NCI-H187 treated with DMSO at 0.1 percent for 48 hours (cell line): ENCODE measurements around the gene FRMPD2.
A peak's percentile ranks its signal among the peaks of the same experiment; 100 is the strongest.

Experiments
- DNase-seq: peaks from one replicate; lab custom pipeline; 2025; lab: John Stamatoyannopoulos, UW

FRMPD2 gene

GRCh38 chr10:48274636-48275035, at the start of gene FRMPD2:
FRMPD2 (minus strand) TSS chr10:48274696; CDS start chr10:48274567, 129 bp downstream.
- no peak for DNase-seq

GRCh38 chr10:48322017-48322416, 47.5 kb upstream of the FRMPD2 start:
- no peak for DNase-seq

- DNase-seq: no peak
Measured at GRCh38 chr10:48317321-48317990, 43.0 kb upstream of the FRMPD2 start.

GRCh38 chr10:48316236-48316635, 41.7 kb upstream of the FRMPD2 start:
- DNase-seq: no peak

GRCh38 chr10:48314107-48314506, 39.6 kb upstream of the FRMPD2 start:
- no peak for DNase-seq

GRCh38 chr10:48309711-48310226, 35.3 kb upstream of the FRMPD2 start:
- no peak for DNase-seq

- no peak for DNase-seq
Measured at GRCh38 chr10:48307711-48308018, 33.2 kb upstream of the FRMPD2 start.

GRCh38 chr10:48306870-48307710, 32.6 kb upstream of the FRMPD2 start:
- DNase-seq: no peak

- peak; percentile 31 for DNase-seq
Measured at GRCh38 chr10:48306265-48306869, 31.9 kb upstream of the FRMPD2 start, which contains the start of gene MAPK8. MAPK8 (plus strand) TSS chr10:48306677; CDS start chr10:48401661, 94,984 bp downstream.

GRCh38 chr10:48305905-48306264, 31.4 kb upstream of the FRMPD2 start:
- no peak for DNase-seq

GRCh38 chr10:48302515-48303476, 28.3 kb upstream of the FRMPD2 start:
- DNase-seq: no peak

GRCh38 chr10:48300556-48300955, 26.1 kb upstream of the FRMPD2 start:
- DNase-seq: no peak

GRCh38 chr10:48299692-48300091, 25.2 kb upstream of the FRMPD2 start:
- DNase-seq: no peak

GRCh38 chr10:48299066-48299465, 24.6 kb upstream of the FRMPD2 start:
- DNase-seq: no peak

GRCh38 chr10:48296576-48297098, 22.1 kb upstream of the FRMPD2 start:
- DNase-seq: no peak

GRCh38 chr10:48294431-48294830, 19.9 kb upstream of the FRMPD2 start:
- no peak for DNase-seq

- DNase-seq: no peak
Measured at GRCh38 chr10:48292616-48293015, 18.1 kb upstream of the FRMPD2 start.

- DNase-seq: no peak
Measured at GRCh38 chr10:48291190-48291589, 16.7 kb upstream of the FRMPD2 start.

- DNase-seq: no peak
Measured at GRCh38 chr10:48290286-48290685, 15.8 kb upstream of the FRMPD2 start.

- no peak for DNase-seq
Measured at GRCh38 chr10:48289501-48290238, 15.2 kb upstream of the FRMPD2 start.

- no peak for DNase-seq
Measured at GRCh38 chr10:48288661-48289060, 14.2 kb upstream of the FRMPD2 start.
